GM11168 (cell line): ENCODE measurements around the gene LINC01488.

Experiments used
- in situ Hi-C: fragments of 300-500 bp; cut with MboI; formaldehyde crosslinking; loops from one replicate; pipeline ENCODE4 v1.12.0; 2022; ENCODE audit warnings: low sequenced_read_pairs; ENCODE audit not compliant: unreplicated experiment

LINC01488 gene

DNA sequence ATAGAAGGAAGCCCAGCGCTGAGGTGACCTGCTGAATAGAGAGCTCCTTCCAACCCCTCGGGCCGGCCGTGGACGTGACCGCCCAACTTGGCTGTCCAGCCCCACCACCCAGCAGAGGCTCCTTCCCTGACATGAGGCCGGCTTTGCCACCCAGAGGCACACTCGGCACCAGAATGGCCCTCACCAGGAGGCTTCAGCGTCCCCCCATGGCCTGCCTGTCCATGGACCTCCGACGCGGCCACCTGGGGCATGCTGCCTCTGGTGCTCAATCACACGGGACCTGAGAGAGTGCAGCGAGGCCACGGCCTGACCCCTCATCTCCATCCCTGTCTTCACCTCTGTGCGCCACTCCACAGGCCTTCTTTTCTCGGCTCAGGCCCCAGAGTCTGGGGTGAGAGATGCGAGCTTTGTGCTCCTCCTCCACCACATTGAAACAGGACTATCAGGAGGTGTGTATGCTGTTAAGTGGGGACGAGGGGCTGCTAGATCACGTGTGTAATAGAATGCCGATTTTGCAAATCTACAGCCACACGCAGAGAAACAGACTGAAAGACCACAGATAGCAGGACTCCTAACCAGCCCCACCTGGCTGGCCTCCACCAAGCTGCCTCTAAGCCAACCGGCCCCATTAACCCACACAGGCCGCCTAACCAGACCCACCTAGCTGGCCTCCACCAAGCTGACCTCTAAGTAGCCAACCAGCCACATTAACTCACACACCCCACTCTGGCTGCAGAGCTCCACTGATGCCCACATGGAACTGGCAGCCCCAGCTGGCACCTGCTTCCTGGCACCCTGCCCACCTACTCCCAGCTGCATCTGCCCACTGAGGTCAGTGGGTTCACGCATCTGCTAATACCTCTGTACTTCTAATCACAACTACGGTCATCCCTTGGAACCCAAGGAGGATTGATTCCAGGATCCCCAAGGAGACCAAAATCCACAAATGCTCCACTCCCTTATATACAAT, 20.7 kb downstream of the LINC01488 start:
- in situ Hi-C loops, result no loop called here

DNA sequence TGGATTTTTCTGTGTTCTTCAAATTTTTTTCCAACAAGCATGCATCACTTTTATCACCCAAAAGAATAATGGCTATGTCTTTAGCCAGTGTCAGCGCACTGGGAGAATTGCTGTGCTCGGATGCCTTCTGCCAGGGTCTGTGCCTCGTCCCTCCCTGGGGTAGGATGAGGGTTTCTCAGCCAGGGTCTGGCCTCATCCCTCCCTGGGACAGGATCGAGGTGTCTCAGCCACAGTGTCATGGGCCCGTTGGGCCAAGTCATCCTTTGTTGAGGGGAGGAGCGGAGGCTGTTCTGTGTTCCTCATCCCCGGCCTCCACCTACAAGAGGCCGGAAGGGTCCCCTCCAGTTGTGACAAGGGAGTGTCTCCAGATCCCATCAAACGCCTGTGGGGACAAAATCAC, 22.7 kb downstream of the LINC01488 start:
- in situ Hi-C loops, result no loop called here

DNA sequence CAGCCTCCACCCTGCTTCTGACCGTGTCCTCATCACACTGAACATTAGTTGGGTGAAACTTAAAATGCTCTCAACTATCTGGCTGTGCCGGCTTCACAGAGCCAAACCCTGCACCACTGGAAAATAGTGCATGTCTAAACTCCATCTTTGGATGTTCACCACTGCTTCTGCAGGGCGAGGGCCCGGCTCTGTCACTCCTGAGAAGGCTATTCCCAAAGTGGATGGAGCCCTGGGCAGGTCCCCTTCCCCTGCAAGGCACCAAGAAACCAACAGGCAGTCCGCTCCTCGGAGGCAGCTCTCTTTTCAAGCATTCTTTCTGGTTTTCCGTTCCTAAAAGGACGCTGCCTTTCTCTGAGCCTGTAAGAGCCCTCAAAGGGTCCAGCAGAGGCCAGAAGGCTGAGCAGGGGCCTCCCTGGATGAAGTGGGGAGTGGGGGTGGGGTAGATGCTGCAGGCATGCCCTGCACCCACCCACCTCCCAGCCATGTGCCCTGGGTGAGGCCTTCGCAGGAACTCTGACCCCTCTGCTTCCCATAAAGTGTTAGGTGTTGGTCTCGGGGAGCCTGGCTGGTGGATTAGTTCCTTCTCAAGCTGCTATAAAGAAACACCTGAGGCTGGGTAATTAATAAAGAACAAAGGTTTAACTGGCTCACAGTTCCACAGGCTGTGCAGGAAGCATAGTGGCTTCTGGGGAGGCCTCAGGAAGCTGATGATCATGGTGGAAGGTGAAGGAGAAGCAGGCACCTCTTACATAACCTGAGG, 23.3 kb downstream of the LINC01488 start:
- in situ Hi-C loops, result no loop called here

DNA sequence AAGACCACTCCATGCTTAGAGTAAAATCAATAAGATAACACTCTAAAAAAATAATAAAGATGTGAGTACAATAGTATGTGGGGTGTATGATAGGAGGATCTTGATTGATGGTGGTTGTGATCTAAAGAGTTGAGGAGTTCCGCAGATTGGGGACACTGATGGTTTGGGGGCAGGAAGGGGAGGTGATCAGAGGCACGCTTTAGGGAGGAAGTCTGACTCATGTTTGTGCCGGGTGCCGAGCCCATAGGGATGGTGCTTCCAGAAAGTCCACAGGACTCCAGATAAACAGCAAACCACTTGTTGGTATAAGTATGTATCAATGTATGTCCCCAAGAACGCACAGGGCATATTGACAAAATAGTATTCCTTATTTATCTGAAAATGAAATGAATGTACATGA, 27.5 kb downstream of the LINC01488 start:
- in situ Hi-C loops, result no loop called here

DNA sequence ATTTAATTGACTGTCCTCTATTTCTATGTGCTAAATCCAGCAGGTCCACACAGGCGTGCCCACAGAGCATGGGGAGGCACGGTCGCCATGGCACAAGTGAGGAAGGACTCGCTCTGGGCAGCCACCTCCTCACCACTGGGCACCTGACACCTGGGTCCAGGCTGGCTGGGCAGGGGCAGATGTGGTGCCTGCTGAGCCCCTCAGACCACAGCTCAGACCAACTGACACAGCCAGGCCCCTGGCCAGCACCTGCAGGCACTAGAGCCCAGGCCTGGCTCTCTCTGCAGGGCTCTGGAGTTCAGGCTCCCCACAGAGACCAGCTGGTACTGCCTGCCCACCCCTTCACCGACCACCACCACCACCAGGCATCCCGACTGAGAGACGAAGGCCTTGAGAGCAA, 27.9 kb downstream of the LINC01488 start:
- in situ Hi-C loops, result no loop called here

DNA sequence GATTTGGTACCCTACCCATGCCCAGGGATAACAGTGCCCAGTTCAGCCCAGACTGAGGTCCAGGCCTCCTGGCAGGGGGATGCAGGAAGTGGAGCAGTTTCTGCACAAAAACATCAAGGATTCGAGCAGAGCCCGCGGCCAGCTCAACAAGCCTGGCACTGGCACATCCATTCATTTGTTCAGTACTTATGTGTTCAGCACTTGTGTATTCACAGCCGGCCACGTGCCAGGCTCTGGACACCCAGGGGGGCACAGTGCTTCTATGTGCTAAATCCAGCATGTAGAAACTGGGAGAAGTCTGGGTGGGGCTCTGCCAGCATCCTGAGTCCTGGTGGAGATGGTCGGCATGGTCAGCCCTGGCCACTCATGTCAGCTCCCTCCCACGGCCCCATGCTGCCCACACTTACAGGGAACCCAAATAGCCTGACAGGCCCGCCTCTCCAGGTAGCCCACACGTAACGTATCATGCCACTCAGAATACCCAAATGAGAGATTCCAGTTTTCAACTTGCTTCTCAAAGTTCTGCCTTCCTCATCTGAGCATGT, 28.5 kb downstream of the LINC01488 start:
- in situ Hi-C loops, result no loop called here

DNA sequence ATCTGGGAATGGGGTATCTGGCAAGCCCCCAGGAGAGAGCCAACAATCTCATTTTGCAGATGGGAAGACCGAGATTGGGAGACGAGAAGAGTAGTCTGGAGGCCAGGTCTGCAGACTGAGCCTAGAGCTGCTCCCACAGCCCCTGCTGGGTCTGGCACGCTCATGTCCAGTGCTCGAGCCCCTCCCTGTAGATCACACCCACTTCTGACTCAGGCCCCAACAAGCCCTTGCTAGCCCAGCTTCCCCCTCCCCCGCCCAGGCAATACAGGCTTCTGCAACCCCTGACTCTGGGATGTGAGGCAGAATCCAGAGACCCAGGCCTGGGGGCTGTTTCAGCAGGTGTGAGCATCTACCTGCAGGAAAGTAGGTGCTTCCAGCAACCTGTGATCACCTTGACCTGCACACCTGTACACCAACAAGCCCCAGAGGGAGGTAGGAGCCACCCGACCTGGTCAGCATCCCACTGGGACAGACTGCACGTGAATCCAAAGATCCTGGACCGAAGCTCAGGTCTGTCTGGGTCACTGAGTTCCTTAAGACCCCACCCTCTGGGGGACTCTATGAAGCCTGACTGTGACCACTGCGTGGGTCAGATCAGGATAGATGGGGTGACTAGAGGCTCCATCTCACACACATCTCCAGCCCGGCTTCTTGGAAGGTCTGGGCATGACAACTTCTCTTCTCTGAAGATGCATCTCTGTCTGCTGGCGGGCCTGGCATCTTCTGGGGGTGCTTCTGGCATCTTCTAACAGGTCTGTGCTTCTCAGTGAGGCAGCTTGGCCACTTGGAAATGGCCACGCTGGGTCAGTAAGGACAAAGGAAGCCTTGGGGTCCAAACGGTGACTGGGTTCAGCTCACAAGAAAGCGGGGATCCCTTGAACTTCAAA, 29.3 kb downstream of the LINC01488 start:
- in situ Hi-C loops, result no loop called here

DNA sequence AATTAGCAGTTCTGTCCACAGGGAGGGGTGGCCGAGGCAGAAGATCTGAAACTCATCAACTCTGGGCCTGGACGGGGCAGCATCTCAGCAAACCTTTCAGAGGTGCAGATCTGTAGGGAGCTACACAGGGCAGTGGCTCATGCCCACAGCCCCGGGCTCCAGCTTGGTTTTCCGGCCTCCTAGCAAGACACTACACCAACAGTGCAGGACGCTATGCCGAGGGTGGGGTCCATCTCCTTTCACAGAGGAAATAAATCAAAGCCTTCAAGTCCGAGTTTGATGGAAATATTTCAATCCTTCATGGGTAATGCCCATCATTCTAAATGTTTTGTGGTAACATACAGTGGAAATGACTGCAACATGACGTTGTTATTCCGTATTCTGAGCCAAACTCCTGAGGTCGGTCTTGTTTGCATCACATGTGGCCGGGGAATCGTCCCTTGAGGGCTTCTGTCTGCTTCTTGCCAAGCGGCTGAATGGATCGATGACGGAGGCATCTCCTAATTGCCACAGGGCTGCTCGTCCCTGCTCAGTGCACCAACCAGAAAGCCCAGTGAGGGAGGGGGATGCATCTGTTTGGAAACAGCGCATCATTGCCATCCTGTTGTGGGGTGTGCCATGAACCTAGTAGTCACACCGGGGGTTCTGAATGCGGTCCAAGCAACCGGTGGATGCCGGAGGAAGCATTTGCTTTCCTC, 30.0 kb downstream of the LINC01488 start:
- in situ Hi-C loops, result no loop called here

DNA sequence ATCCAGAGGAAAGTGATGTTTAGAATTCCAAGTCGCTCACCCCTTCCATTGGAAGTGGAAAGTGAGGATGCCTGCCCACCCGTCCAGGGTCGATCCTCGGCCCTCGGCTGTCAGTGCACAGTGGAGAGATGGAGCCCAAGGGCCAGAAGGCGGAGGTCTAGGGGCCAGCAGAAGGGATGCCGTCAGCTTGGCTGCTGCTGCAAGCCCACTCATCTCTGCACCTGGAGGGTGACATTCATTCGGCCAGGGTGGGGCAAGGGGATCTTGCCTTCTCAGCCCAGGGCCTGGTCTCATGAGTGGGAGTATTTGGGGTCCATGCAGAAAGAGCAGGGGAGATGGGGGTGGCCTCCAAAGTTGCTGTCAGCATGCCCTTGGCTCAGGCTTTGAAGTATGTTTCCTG, 30.7 kb downstream of the LINC01488 start:
- in situ Hi-C loops, result no loop called here

DNA sequence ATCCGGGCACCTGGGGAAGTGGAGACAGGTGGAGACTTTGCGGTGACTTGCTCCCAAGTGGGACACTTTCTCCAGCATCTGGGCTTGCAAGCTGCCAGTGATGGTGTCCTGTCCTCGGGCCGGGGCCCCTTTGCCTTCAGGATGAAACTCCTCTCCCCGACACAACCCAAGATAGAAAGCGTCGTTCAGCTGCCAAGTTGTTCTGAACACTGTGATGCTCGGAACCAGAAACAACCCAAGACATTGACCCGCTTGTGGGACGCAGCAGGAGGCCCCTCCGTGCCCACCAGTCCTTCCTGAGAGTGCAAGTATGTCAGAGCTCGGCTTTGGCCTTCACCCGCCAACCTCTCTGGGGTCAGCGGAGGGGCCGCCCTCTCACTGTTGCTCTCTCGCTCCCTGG, 31.3 kb downstream of the LINC01488 start:
- in situ Hi-C loops, result no loop called here

DNA sequence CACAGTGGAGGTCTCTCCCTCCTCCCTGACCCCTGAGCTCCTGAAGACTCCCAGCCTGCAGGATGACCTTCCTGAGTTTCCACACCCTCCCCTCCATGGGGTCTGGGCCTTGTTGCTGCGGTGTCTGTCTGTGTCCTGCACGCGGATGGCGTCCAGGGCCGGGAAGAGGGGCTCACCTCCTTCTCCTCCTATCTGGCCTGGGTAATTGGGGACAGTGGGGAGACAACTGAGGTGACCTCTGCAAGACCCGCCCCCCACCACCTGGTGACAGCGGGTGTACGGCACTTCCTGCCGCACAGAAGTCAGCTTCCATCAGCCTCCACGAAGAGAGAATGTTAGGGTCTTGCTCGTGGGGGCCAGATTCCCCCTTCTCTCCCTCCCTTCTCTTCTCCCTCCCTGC, 31.7 kb downstream of the LINC01488 start:
- in situ Hi-C loops, result no loop called here

DNA sequence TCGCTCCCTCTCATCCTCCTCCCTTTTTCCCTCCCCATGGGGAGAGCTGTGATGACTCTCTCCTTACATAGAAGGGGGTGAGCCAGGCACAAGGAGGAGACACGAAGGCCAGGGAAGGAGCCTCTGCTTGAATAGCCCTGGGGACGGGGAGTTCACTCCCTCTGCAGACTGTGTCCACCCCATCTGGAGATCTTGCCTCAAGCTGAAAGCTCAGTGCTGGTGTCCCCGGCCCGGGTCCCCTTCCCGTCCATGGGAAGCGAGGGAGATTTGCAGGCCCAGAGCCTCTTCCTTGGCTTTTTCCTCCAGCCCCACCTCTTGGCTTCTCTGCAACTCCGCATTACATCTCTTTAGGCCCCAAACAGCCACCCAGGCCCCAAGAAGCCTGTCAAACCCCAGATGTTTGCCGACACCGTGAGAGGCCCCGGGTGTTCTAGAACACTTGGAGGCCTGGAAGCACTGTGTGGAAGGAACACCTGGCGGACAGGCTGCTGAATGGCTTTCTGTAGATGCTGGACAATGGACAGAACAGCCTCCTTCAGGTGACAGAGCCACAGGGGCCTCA, 32.3 kb downstream of the LINC01488 start:
- in situ Hi-C loops, result no loop called here

DNA sequence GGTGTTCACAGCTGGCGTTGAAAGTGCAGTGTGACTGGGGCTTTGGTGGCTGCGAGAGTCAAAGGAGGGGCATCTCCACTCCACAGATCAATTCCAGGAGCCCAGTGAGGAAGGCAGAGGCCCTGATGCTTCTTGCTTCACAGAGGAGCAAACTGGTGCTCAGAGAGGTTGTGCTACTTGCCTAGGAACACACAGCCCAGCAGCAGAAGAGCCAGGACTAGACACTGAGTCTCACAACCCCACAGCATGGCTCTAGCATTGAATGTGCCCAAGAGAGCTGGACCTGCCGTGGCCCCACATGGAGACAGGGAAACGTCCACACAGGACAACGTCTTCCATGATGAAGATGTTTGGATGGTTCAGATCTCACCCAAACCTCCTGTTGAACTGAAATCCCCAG, 33.3 kb downstream of the LINC01488 start:
- in situ Hi-C loops, result no loop called here

DNA sequence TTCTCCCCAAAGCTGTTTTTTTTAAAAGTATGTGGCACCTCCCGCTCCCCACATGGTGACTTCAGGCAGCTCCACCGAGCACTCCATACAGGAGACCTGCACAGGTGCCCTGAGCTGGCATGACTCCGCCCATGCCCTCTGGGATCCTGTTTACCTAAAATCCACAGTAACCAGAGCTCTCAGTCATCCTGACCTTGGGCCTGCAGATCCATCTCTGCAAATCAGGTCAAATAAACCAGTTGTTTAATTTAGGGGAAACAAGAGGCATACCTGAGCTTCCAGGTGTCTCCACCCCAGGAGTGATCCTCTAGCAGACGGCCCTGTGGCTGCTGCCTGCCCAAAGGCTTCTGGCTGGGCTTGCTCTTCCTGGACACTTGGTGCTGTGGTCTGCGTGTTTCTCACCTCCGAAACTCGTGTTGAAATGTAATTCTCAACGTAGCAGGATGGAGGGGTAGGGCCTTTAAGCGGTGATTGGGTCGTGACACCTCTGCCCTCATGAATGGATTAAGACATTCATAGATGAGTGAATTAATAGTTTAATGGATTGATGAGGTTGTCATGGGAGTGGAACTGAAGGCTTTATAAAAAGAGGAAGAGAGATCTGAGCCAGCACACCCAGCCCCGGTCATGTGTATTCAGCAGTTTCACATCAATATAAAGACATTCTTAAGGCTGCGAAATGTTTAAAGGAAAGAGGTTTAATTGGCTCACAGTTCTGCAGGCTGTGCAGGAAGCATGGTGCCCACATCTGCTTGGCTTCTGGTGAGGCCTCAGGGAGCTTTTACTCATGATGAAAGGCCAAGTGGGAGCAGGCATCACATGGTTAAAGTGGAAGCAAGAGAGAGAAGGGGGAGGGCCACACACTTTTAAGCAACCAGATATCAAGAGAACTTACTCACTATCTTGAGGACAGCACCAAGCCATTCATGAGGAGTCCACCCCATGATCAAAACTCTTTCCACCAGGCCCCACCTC, 34.1 kb downstream of the LINC01488 start:
- in situ Hi-C loops, result no loop called here

DNA sequence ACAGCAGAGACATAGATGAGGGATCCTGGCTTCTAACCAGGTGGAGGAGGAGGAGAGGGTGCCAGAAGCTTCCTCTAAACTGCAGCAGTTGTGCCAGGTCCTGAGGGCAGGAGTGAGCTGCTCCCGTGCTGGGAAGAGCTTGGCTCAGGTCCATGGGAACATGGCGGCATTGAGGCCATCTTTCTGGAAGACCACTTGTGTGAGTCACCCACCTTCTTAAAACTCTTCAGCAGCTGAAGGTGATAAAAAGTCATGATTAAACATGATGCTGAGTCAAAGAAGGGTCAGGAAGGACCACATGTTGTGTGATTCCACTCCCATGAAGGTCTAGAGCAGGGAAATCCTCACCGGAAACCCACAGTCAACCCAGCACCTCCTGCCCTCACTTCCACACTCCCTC, 35.1 kb downstream of the LINC01488 start:
- in situ Hi-C loops, result no loop called here

DNA sequence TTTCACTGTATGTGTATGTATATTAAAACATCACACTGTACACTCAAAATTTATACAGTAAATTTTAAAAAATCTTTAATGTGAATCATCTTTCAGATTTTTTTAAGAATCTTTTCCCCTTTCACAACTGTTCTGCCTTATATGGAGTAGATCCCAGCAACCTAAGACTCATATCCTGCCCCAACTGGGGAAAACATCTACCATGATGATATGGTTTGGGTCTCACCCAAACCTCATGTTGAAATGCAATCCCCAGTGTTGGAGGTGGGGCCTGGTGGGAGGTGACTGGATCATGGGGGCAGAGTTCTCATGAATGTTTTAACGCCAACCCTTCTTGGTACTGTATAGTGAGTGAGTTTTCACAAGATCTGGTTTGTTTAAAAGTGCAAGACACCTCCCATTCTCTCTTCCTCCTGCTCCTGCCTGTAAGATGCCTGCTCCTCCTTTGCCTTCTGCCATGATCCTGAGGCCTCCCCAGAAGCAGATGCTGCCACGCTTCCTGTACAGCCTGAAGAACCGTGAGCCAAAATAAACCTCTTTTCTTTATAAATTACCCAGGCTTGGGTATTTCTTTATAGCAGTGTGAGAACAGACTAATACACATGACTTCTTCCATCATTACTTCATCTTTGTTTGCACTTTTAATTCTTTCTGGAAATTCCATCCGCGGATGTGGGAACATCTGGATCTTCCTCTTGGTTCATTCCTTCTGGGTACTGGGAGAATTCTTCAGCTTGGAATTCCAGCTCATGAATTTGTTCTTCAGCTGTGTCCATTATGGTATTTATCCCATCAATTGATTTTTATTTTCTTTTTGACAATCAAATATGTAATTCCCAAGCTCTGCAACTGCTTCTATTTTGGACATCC, 36.9 kb downstream of the LINC01488 start:
- in situ Hi-C loops, result no loop called here

DNA sequence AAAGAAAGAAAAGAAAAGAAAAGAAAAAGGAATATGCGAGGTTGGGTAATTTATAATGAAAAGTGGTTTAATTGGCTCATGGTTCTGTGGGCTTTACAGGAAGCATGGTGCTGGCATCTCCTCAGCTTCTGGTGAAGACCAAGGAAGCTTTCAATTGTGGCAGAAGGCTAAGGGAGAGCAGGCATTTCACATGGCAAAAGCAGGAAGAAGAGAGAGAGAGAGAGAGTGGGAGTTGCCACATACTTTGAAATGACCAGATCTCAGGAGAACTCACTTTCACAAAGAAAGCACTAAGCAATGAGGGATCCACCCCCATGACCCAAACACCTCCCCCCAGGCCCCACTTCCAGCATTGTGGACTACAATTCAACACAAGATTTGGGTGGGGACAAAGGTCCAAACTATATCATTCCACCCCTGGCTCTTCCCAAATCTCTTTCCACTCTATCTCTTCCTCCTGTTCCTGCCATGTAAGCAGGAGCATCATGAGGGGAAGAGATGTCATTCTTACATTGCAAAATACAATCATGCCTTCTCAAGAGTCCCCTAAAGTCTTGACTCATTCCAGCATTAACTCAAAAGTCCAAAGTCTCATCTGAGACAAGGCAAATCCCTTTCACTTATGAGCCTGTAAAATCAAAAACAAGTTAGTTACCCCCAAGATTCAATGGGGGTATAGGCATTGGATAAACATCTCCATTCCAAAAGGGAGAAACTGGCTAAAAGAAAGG, 38.9 kb downstream of the LINC01488 start:
- in situ Hi-C loops, result no loop called here
